ENCODE data around the gene HDAC9. TPM values are rescaled to one million over a fixed set of nuclear protein-coding genes. Genes with fewer than 3 reads are reported as not detected.

Gene HDAC9
- total and polyA plus RNA-seq, 2 experiments from 2014 or later: 3.7 to 9.4 TPM

- 85% methylated on average over 6 of the region's 6 CpGs for WGBS (ENCODE audit: low lambda C conversion rate, missing lambda C conversion rate)
- Histone ChIP-seq H3K9me3 (ENCODE audit: low read depth) (no peaks in the 10 kb centered on the region), H3K79me2 (no peaks in the 10 kb centered on the region), H3K9me2 (replicated peaks; ENCODE audit: insufficient read depth) (no peaks in the 10 kb centered on the region), H3K4me3 (no peak overlapping the region), H3K4me2 (no peak overlapping the region), H3K27me3 (no peaks in the 10 kb centered on the region), H3K4me1 (ENCODE audit: insufficient read depth) (no peaks in the 10 kb centered on the region), H3K27ac (no peak overlapping the region), H3K36me3 (replicated peaks; ENCODE audit: insufficient read depth, low read depth) (no peaks in the 10 kb centered on the region), H4K20me1 (ENCODE audit: insufficient read depth, poor library complexity, severe bottlenecking) (no peaks in the 10 kb centered on the region), H2AFZ (no peak overlapping the region)
- DNase-seq (ENCODE audit: low spot score): no peak
- TF ChIP-seq CTCF (IDR thresholded peaks at IDR 0.05; ENCODE audit: poor library complexity): no peak
Measured at GRCh38 chr7:18756378-18757050, 261.0 kb downstream of the HDAC9 start.

- no peak overlapping the region for H3K27ac ChIP-seq
- H3K9me3 ChIP-seq (ENCODE audit: low read depth): no peaks in the 10 kb centered on the region
- H3K36me3 ChIP-seq (replicated peaks; ENCODE audit: insufficient read depth, low read depth): no peaks in the 10 kb centered on the region
- H3K9me2 ChIP-seq (replicated peaks; ENCODE audit: insufficient read depth): no peaks in the 10 kb centered on the region
- H2AFZ ChIP-seq: no peak overlapping the region
- no peaks in the 10 kb centered on the region for H3K27me3 ChIP-seq
- H3K4me1 ChIP-seq (ENCODE audit: insufficient read depth): no peaks in the 10 kb centered on the region
- no peak for DNase-seq (ENCODE audit: low spot score)
- no peak overlapping the region for H3K4me2 ChIP-seq
- H3K79me2 ChIP-seq: no peaks in the 10 kb centered on the region
- WGBS (ENCODE audit: low lambda C conversion rate, missing lambda C conversion rate): 84% methylated on average over 5 of the region's 5 CpGs
- no peaks in the 10 kb centered on the region for H4K20me1 ChIP-seq (ENCODE audit: insufficient read depth, poor library complexity, severe bottlenecking)
- H3K4me3 ChIP-seq: no peak overlapping the region
- TF ChIP-seq EZH2 (IDR thresholded peaks at IDR 0.05; ENCODE audit: borderline replicate concordance) (no peak), CTCF (IDR thresholded peaks at IDR 0.05; ENCODE audit: poor library complexity) (no peak), EZH2phosphoT487 (IDR thresholded peaks at IDR 0.05; ENCODE audit: low read depth, severe bottlenecking, unreplicated experiment) (no peak)
Measured at GRCh38 chr7:18760046-18760445, 264.5 kb downstream of the HDAC9 start.

- no peak for DNase-seq (ENCODE audit: low spot score)
- no peak for TF ChIP-seq EZH2phosphoT487 (IDR thresholded peaks at IDR 0.05; ENCODE audit: low read depth, severe bottlenecking, unreplicated experiment)
- no peak for TF ChIP-seq EZH2 (IDR thresholded peaks at IDR 0.05; ENCODE audit: borderline replicate concordance)
- no peak for TF ChIP-seq CTCF (IDR thresholded peaks at IDR 0.05; ENCODE audit: poor library complexity)
- H3K27ac ChIP-seq: no peak overlapping the region
Measured at GRCh38 chr7:18760631-18761445, 265.3 kb downstream of the HDAC9 start.

More at GRCh38 chr7:18760631-18761445, 265.3 kb downstream of the HDAC9 start:
- H3K79me2 ChIP-seq: no peaks in the 10 kb centered on the region
- no peaks in the 10 kb centered on the region for H3K9me2 ChIP-seq (replicated peaks; ENCODE audit: insufficient read depth)
- no peaks in the 10 kb centered on the region for H4K20me1 ChIP-seq (ENCODE audit: insufficient read depth, poor library complexity, severe bottlenecking)
- no peaks in the 10 kb centered on the region for H3K9me3 ChIP-seq (ENCODE audit: low read depth)
- no peaks in the 10 kb centered on the region for H3K36me3 ChIP-seq (replicated peaks; ENCODE audit: insufficient read depth, low read depth)
- H3K4me3 ChIP-seq: no peak overlapping the region
- no peaks in the 10 kb centered on the region for H3K27me3 ChIP-seq
- H3K4me2 ChIP-seq: no peak overlapping the region
- no peaks in the 10 kb centered on the region for H3K4me1 ChIP-seq (ENCODE audit: insufficient read depth)
- 77% methylated on average over 7 of the region's 7 CpGs for WGBS (ENCODE audit: low lambda C conversion rate, missing lambda C conversion rate)
- H2AFZ ChIP-seq: no peak overlapping the region

All from hepatocyte (in vitro differentiated cells).